Activated naive CD4-positive, alpha-beta T cell treated with anti-CD3 and anti-CD28 coated beads for 36 hours (primary cell): ENCODE results near the gene MOBP. TPM values are rescaled to one million over a fixed set of nuclear protein-coding genes. Genes with fewer than 3 reads are reported as not detected.
"Not testable (repeated sequence)": the region's sequence is repeated elsewhere in the genome, so short reads cannot be mapped to it uniquely, and the experiment has no call there.

Source experiments
- CTCF ChIA-PET: fragments of 350-600 bp; sonication (Branson Sonifier 250); formaldehyde crosslinking; loops from one replicate; lab custom pipeline; 2021; ENCODE audit warnings: antibody characterized with exemption; lab: Charles Lee
- DNase-seq: peaks from one replicate; pipeline ENCODE4 v3.0.0-alpha.2; 2020
- H3K27ac Mint-ChIP-seq: one replicate; pipeline ENCODE4 v1.8.0; 2021; ENCODE audit warnings: mild to moderate bottlenecking, mixed read lengths
- H3K27me3 Mint-ChIP-seq: one replicate; pipeline ENCODE4 v1.8.0; 2021; ENCODE audit warnings: low read depth, mixed read lengths
- H3K36me3 Mint-ChIP-seq: one replicate; pipeline ENCODE4 v1.8.0; 2021; ENCODE audit warnings: low read depth, mixed read lengths
- H3K4me1 Mint-ChIP-seq: one replicate; pipeline ENCODE4 v1.8.0; 2021; ENCODE audit warnings: low read depth, mixed read lengths
- H3K4me3 Mint-ChIP-seq: one replicate; pipeline ENCODE4 v1.8.0; 2021; ENCODE audit warnings: mild to moderate bottlenecking, moderate library complexity, mixed read lengths
- H3K9me3 Mint-ChIP-seq: one replicate; pipeline ENCODE4 v1.8.0; 2021; ENCODE audit warnings: mixed read lengths
- intact Hi-C: fragments of 100-400 bp; cut with micrococcal nuclease; formaldehyde crosslinking; loops from one replicate; pipeline ENCODE4 v1.15.1; 2023
- total RNA-seq, 2 experiments: library from RNA; stranded (reverse); gene quantifications; one replicate each; pipeline ENCODE4 v1.2.3, GENCODE V29; 2021

The MOBP gene
- not detected for total RNA-seq

- intact Hi-C loops = no loop called here
- H3K36me3 Mint-ChIP-seq = no peaks in the 10 kb centered on the region
- no peak for DNase-seq
- peaks cover 15% of the 10 kb centered on the region for H3K27me3 Mint-ChIP-seq
- no peak within 1 kb of the TSS for H3K27ac Mint-ChIP-seq
- CTCF ChIA-PET = no interaction called here
- H3K4me3 Mint-ChIP-seq = no peak within 1 kb of the TSS
- no peaks in the 10 kb centered on the region for H3K4me1 Mint-ChIP-seq
- no peaks in the 10 kb centered on the region for H3K9me3 Mint-ChIP-seq
These were observed at the start of gene MOBP for GRCh38 chr3:39467394-39468107. TSS of gene MOBP (plus strand) at chr3:39467680. CDS start at chr3:39502070, 34,390 bp downstream.

GRCh38 chr3:39418556-39419225 is 48.8 kb upstream of the MOBP start:
- H3K27me3 Mint-ChIP-seq, H3K4me1 Mint-ChIP-seq, H3K27ac Mint-ChIP-seq, DNase-seq, H3K36me3 Mint-ChIP-seq, H3K9me3 Mint-ChIP-seq, intact Hi-C loops, H3K4me3 Mint-ChIP-seq: not testable (repeated sequence)
- CTCF ChIA-PET = interaction anchor here (0.7 to 0.9 kb wide), 2 partner anchors 19 to 80 kb away, joined by 3 read pairs; no protein-coding TSS in a partner anchor

- Mint-ChIP-seq H3K9me3 (no peaks in the 10 kb centered on the region), H3K27me3 (no peaks in the 10 kb centered on the region), H3K4me3 (no peak overlapping the region), H3K36me3 (no peaks in the 10 kb centered on the region), H3K27ac (no peak overlapping the region), H3K4me1 (no peaks in the 10 kb centered on the region)
- CTCF ChIA-PET = no interaction called here
- DNase-seq = no peak
- intact Hi-C loops = no loop called here
These were observed 47.7 kb upstream of the MOBP start for GRCh38 chr3:39419742-39420315.

- Mint-ChIP-seq H3K27me3 (no peaks in the 10 kb centered on the region), H3K4me3 (no peak overlapping the region), H3K27ac (no peak overlapping the region), H3K9me3 (no peaks in the 10 kb centered on the region), H3K4me1 (no peaks in the 10 kb centered on the region), H3K36me3 (no peaks in the 10 kb centered on the region)
- no peak for DNase-seq
- intact Hi-C loops = no loop called here
- CTCF ChIA-PET = no interaction called here
These were observed 46.9 kb upstream of the MOBP start for GRCh38 chr3:39420543-39420942.

- no peak overlapping the region for H3K27ac Mint-ChIP-seq
These were observed 44.0 kb upstream of the MOBP start for GRCh38 chr3:39423436-39423970.

GRCh38 chr3:39426312-39426711 is 41.2 kb upstream of the MOBP start:
- no peaks in the 10 kb centered on the region for H3K9me3 Mint-ChIP-seq

More at GRCh38 chr3:39423436-39423970, 44.0 kb upstream of the MOBP start:
- Mint-ChIP-seq H3K4me1 (no peaks in the 10 kb centered on the region), H3K27me3 (no peaks in the 10 kb centered on the region), H3K36me3 (no peaks in the 10 kb centered on the region), H3K4me3 (no peak overlapping the region), H3K9me3 (no peaks in the 10 kb centered on the region)
- DNase-seq = no peak
- CTCF ChIA-PET = interaction anchor here (0.7 kb wide), 1 partner anchor 24 kb away, joined by 3 read pairs; no protein-coding TSS in a partner anchor
- intact Hi-C loops = no loop called here

GRCh38 chr3:39427506-39427905 is 40.0 kb upstream of the MOBP start:
- DNase-seq = no peak
- no peak overlapping the region for H3K27ac Mint-ChIP-seq
- no peaks in the 10 kb centered on the region for H3K9me3 Mint-ChIP-seq
- no peaks in the 10 kb centered on the region for H3K36me3 Mint-ChIP-seq
- intact Hi-C loops = no loop called here
- CTCF ChIA-PET = no interaction called here
- peaks cover 13% of the 10 kb centered on the region for H3K27me3 Mint-ChIP-seq
- no peaks in the 10 kb centered on the region for H3K4me1 Mint-ChIP-seq
- no peak overlapping the region for H3K4me3 Mint-ChIP-seq

More at GRCh38 chr3:39426312-39426711, 41.2 kb upstream of the MOBP start:
- Mint-ChIP-seq H3K4me3 (no peak overlapping the region), H3K36me3 (no peaks in the 10 kb centered on the region), H3K27me3 (peaks cover 13% of the 10 kb centered on the region), H3K4me1 (no peaks in the 10 kb centered on the region), H3K27ac (no peak overlapping the region)
- intact Hi-C loops = no loop called here
- DNase-seq = no peak
- CTCF ChIA-PET = interaction anchor here (0.9 to 1.0 kb wide), 2 partner anchors 10 to 21 kb away, joined by 4 to 5 read pairs; no protein-coding TSS in a partner anchor

- no peaks in the 10 kb centered on the region for H3K4me1 Mint-ChIP-seq
- DNase-seq = no peak
- H3K27me3 Mint-ChIP-seq = peaks cover 13% of the 10 kb centered on the region
- H3K4me3 Mint-ChIP-seq = no peak overlapping the region
- CTCF ChIA-PET = no interaction called here
- no peaks in the 10 kb centered on the region for H3K36me3 Mint-ChIP-seq
- H3K27ac Mint-ChIP-seq = no peak overlapping the region
- intact Hi-C loops = no loop called here
- H3K9me3 Mint-ChIP-seq = no peaks in the 10 kb centered on the region
These were observed 38.7 kb upstream of the MOBP start for GRCh38 chr3:39428745-39429201.

GRCh38 chr3:39429466-39429865 is 38.0 kb upstream of the MOBP start:
- no peaks in the 10 kb centered on the region for H3K4me1 Mint-ChIP-seq
- CTCF ChIA-PET = interaction anchor here (1.3 kb wide), 1 partner anchor 69 kb away, joined by 3 read pairs; no protein-coding TSS in a partner anchor
- intact Hi-C loops = no loop called here

GRCh38 chr3:39432342-39432741 is 35.1 kb upstream of the MOBP start:
- no peak for DNase-seq
- Mint-ChIP-seq H3K27ac (no peak overlapping the region), H3K4me3 (no peak overlapping the region), H3K4me1 (no peaks in the 10 kb centered on the region), H3K27me3 (peaks cover 13% of the 10 kb centered on the region), H3K36me3 (no peaks in the 10 kb centered on the region), H3K9me3 (no peaks in the 10 kb centered on the region)
- CTCF ChIA-PET = no interaction called here
- intact Hi-C loops = no loop called here

More at GRCh38 chr3:39429466-39429865, 38.0 kb upstream of the MOBP start:
- DNase-seq = no peak
- Mint-ChIP-seq H3K36me3 (no peaks in the 10 kb centered on the region), H3K9me3 (no peaks in the 10 kb centered on the region), H3K27me3 (peaks cover 13% of the 10 kb centered on the region), H3K4me3 (no peak overlapping the region), H3K27ac (no peak overlapping the region)

- intact Hi-C loops = no loop called here
- no peak overlapping the region for H3K27ac Mint-ChIP-seq
- CTCF ChIA-PET = interaction anchor here (0.5 kb wide), 1 partner anchor 576 kb away, joined by 3 read pairs; no protein-coding TSS in a partner anchor
- no peak for DNase-seq
- H3K4me3 Mint-ChIP-seq = no peak overlapping the region
- no peaks in the 10 kb centered on the region for H3K9me3 Mint-ChIP-seq
- peaks cover 13% of the 10 kb centered on the region for H3K27me3 Mint-ChIP-seq
- no peaks in the 10 kb centered on the region for H3K4me1 Mint-ChIP-seq
- H3K36me3 Mint-ChIP-seq = no peaks in the 10 kb centered on the region
These were observed 33.8 kb upstream of the MOBP start for GRCh38 chr3:39433642-39434041.

GRCh38 chr3:39434574-39434973 is 32.9 kb upstream of the MOBP start:
- H3K9me3 Mint-ChIP-seq = no peaks in the 10 kb centered on the region
- CTCF ChIA-PET = interaction anchor here (0.9 kb wide), 1 partner anchor 757 kb away, joined by 4 read pairs; no protein-coding TSS in a partner anchor
- no peak overlapping the region for H3K4me3 Mint-ChIP-seq
- peaks cover 9% of the 10 kb centered on the region for H3K27me3 Mint-ChIP-seq
- intact Hi-C loops = no loop called here
- H3K36me3 Mint-ChIP-seq = no peaks in the 10 kb centered on the region
- no peaks in the 10 kb centered on the region for H3K4me1 Mint-ChIP-seq
- DNase-seq = no peak
- H3K27ac Mint-ChIP-seq = no peak overlapping the region
